ENCODE data around the gene CCDC40.

The CCDC40 gene

DNA sequence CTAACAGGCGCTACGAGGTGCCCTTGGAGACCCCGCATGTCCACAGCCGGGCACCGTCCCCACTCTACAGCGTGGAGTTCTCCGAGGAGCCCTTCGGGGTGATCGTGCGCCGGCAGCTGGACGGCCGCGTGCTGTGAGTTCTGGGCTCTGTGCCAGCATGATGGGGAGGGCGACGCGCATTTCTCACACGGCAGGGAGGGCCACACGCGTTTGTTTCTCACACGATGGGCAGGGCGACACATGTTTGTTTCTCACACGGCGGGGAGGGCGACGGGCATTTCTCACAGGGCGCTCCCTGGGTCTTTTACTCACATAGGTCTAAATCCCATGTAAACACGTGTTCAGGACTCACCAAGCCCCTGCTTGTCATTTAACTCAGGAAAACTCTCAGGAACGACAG lies 69.3 kb downstream of the CCDC40 start:
- DNase-seq, result no peak

DNA sequence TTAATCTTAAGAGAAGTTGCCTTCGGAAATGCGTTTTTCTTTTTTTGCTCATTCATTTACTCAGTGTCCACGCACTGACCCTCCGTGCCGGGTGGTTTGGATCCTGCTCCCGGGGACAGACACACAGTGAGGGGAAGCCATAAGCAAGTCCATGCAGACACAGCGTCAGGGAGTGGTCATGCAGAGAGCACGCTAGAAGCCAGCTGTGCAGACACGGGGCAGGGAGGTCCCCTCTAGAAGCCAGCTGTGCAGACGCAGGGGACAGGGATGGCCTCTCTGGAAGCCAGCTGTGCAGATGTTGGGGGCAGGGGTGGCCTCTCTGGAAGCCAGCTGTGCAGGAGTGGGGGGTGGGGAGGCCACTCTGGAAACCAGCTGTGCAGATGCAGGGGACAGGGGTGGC lies 69.7 kb downstream of the CCDC40 start:
- no peak for DNase-seq

GRCh38 chr17:80106751-80107150 lies 70.3 kb downstream of the CCDC40 start:
- DNase-seq, result no peak

- no peak for DNase-seq
These were observed 71.0 kb downstream of the CCDC40 start for GRCh38 chr17:80107231-80108021.

- no peak for DNase-seq
These were observed 71.9 kb downstream of the CCDC40 start for GRCh38 chr17:80108036-80108971.

DNA sequence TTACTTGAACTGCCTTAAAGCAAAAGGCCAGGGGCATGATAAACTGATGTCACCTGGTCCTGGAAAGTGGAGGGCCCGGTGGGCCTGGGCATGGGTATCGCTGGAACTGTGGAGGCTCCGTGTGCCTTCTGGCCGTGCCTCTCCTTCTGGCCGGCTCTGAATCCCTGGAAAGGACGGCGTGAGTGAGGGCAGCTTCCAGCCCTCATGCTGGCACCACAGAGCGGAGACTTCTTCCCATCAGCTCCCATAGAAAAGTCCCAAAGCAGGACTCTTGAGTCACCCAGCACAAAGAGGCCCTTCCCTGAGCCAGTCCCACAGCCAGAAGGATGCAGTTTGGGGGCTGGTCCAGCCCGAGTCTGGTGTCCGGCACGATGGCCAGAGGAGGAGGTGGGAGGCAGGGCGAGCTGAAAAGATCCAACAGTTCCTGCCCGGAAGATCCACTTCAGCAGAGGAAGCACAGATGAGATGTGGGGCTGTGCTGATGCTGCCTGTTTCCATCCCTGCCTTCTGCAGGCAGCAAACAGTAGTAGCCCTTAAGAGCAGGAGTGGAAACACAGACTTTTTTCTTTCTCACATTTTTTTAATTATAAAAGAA lies 72.7 kb downstream of the CCDC40 start:
- DNase-seq, result no peak

DNA sequence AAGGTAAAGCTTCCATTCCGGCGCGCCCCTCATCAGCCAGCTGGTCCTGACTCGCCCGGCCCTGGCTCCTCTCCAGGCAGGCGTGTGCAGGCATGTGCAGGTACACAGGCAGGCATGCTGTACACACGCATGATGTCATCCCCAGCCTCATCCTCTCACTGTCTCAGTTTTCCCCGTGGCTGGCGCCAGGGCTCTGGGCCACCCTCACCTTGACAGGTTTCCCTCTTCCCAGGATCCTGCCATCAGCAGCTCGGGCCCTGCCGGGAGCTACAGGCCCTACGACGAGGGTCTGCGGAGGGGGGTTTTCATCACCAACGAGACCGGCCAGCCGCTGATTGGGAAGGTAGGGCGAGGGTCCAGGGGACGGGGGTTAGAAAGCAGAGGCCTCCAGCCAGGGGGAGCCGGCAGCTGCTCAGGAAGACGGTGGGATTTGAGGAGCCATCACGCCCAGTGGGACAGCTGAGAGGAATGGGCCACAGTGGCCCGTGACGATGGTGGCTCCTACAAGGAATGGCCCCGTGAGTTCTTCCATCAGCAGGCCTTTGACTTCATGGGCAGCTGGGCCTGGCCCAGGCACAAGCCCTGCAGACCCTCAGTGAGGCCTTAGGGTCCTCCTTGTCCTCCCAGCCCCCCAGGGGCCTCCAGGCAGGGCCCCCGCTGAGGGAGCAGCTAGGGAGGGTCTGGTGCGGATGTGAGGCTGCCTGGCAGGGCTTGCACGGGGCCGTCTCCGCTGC lies 73.4 kb downstream of the CCDC40 start:
- DNase-seq, result no peak

DNA sequence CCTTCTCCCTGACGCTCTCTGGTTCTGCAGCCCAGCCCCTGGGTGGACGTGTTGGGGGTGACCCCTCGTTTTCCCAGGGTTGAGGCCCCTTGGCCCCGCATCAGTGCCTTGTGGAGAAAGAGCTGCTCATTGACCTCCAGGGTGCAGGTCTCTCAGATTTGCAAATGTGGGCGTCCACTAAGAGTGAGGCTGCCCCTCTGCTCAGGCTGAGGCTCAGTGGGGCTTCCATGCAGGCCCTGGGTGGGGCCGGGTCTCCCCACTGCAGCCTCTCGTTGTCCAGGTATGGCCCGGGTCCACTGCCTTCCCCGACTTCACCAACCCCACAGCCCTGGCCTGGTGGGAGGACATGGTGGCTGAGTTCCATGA lies 74.0 kb downstream of the CCDC40 start:
- no peak for DNase-seq

- no peak for DNase-seq
These were observed 74.7 kb downstream of the CCDC40 start for GRCh38 chr17:80110927-80111701.

GRCh38 chr17:80111702-80112470 lies 75.4 kb downstream of the CCDC40 start:
- DNase-seq, result no peak

DNA sequence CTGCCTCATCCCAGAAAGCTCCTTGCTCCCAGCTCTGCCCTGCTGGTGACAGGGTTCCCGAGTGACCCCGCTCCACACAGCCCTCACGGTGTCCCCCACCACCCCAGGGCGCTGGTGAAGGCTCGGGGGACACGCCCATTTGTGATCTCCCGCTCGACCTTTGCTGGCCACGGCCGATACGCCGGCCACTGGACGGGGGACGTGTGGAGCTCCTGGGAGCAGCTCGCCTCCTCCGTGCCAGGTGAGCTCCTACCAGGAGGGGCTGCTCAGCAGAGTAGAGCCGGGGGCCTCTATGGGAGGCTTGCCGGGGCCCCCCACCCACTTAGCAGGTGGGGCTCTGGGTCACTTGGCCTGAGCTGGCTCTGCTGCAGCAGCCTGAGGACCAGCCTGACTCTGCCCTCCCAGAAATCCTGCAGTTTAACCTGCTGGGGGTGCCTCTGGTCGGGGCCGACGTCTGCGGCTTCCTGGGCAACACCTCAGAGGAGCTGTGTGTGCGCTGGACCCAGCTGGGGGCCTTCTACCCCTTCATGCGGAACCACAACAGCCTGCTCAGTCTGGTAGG lies 76.1 kb downstream of the CCDC40 start:
- DNase-seq, result no peak

DNA sequence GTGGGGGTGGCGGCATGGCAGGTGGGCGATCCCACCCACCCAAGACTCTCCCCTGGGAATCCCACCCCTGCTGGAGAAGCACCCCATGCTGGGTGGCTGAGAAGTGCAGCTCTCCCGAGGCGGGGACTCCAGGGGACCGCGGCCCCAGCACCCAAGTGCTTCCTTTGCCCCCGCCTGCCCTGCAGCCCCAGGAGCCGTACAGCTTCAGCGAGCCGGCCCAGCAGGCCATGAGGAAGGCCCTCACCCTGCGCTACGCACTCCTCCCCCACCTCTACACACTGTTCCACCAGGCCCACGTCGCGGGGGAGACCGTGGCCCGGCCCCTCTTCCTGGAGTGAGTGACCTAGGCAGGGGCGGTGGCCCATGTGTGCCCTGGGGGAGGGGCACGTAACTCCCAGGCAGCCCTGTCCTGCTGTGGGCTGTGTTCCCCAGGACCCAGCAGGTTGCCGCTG lies 76.6 kb downstream of the CCDC40 start:
- no peak for DNase-seq

GRCh38 chr17:80114758-80115157 lies 78.3 kb downstream of the CCDC40 start:
- DNase-seq, result no peak

DNA sequence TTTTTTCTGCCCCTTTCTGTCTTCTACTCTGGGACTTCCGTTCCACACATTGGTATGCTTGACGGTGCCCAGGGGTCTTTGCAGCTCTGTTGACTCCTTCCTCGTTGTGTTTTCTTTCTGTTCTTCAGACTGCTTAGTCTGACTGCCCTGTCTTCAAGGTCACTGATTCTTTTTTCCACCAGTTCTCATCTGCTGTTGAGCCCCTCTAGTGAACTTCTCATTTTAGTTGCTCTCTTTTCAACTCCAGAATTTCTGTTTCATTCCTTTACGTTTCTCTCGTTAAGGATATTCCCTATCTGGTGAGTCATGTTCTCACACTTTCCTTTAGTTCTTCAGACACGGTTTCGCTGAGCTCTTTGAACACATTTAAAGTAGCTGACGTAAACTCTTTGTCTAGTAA lies 78.7 kb downstream of the CCDC40 start:
- no peak for DNase-seq

GRCh38 chr17:80116276-80116920 lies 80.0 kb downstream of the CCDC40 start:
- DNase-seq, result no peak

DNA sequence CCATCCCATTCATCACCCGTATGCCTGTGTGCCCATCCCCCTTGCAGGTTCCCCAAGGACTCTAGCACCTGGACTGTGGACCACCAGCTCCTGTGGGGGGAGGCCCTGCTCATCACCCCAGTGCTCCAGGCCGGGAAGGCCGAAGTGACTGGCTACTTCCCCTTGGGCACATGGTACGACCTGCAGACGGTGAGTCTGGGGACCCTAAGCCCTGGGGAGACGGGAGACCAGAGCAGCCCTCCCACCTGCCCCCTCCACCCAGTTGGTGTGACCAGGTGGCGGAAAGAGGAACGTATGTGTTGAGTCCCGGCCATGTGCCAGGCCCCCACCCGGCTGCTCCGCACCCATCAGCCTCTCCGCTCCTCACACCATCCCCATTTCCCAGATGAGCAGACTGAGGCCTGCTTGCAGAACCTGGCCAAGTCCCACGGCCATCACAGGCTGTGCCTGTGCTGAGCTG lies 80.5 kb downstream of the CCDC40 start:
- DNase-seq, result no peak

- no peak for DNase-seq
These were observed 81.3 kb downstream of the CCDC40 start for GRCh38 chr17:80117491-80118401.

DNA sequence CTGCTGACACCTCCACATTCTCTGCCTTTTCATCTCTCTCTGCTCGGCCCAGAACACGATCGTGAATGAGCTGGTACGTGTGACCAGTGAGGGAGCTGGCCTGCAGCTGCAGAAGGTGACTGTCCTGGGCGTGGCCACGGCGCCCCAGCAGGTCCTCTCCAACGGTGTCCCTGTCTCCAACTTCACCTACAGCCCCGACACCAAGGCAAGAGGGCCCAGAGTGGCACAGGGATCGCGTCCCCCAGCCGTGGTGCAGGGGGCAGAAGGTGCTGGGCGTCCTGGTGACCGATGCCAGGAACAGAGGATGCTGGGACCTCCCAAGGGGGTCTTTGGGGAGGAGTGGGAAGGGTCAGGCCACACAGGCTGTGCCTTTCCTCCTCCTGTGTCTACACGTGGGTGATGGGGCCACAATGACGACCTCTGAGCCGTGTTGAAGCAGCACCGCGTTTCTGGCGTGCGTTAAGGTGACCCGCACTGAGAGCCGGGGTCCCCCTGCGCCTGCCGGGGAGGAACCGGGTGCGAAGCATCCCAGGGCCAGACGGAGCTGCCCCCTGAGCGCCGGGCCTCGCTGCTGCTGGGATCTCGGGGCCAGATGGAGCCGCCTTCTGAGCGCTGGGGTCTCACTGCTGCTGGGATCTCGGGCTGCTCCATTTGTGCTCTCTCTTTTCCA lies 82.3 kb downstream of the CCDC40 start:
- no peak for DNase-seq

Measured in CD4-positive, alpha-beta T cell treated with Interleukin-21 for 1 hour (primary cell).